ENCODE measurements around the gene ARHGEF7. TPM values are rescaled to one million over a fixed set of nuclear protein-coding genes. Genes with fewer than 3 reads are reported as not detected.
A peak's percentile ranks its signal among the peaks of the same experiment; 100 is the strongest.

Gene ARHGEF7
- total and polyA plus RNA-seq, 2 experiments from 2014 or later, result 23.6 to 58.9 TPM

DNA sequence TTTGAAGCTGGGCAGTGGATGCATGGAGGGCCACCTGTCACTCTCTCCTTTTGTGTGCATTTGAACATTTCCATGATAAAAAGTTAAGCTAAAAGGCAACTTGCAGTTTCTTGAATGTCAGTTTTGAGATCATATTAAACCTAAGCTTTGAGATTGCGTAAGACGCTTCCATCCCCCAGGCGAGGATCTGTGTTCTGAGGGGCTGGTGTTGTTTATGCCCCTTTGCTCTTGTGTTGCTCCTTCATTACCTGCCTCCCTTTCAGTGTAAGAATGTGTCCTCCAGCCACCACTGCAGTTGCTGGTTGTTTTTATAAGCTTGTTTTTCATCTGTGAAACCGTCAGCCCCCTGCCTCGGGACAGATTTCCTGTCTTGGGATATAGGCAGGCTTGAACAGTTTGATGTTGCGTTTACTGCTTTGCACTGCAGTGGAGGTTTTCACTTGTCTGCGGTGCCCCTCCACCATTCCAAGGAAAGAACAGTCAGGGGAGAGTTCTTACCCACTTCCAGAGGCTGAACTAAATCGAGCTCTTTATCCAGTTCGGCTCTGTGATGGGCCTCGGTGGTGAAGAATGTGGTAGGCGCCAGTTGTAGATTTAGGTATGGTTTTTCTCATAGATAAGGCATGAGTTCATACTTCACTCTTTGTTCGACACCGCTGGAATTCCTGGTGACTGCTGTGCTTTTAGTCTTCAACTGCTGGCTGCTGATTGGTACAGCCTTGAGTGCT is 96.8 kb downstream of the ARHGEF7 start:
- H3K27me3 ChIP-seq (ENCODE audit: insufficient read depth), result no peaks in the 10 kb centered on the region
- Mint-ChIP-seq H3K27me3 (ENCODE audit: insufficient read depth, low read depth, poor library complexity) (peaks cover 20% of the 10 kb centered on the region), H3K36me3 (ENCODE audit: low read depth) (peaks cover 4% of the 10 kb centered on the region; the same call in 1 of the 3 replicates), H3K27ac (peak overlapping the region; percentile 89), H3K9me3 (no peaks in the 10 kb centered on the region; the same call in 2 of the 3 replicates), H3K4me3 (peak overlapping the region; percentile 37), H3K4me1 (peaks cover 83% of the 10 kb centered on the region)
- H3K4me1 ChIP-seq (ENCODE audit: insufficient read depth), result peaks cover 59% of the 10 kb centered on the region
- no peak for TF ChIP-seq CREB1 (CRISPR knock-in tag; IDR thresholded peaks at IDR 0.05; ENCODE audit: low read depth)
- TF ChIP-seq, protein P1, sequence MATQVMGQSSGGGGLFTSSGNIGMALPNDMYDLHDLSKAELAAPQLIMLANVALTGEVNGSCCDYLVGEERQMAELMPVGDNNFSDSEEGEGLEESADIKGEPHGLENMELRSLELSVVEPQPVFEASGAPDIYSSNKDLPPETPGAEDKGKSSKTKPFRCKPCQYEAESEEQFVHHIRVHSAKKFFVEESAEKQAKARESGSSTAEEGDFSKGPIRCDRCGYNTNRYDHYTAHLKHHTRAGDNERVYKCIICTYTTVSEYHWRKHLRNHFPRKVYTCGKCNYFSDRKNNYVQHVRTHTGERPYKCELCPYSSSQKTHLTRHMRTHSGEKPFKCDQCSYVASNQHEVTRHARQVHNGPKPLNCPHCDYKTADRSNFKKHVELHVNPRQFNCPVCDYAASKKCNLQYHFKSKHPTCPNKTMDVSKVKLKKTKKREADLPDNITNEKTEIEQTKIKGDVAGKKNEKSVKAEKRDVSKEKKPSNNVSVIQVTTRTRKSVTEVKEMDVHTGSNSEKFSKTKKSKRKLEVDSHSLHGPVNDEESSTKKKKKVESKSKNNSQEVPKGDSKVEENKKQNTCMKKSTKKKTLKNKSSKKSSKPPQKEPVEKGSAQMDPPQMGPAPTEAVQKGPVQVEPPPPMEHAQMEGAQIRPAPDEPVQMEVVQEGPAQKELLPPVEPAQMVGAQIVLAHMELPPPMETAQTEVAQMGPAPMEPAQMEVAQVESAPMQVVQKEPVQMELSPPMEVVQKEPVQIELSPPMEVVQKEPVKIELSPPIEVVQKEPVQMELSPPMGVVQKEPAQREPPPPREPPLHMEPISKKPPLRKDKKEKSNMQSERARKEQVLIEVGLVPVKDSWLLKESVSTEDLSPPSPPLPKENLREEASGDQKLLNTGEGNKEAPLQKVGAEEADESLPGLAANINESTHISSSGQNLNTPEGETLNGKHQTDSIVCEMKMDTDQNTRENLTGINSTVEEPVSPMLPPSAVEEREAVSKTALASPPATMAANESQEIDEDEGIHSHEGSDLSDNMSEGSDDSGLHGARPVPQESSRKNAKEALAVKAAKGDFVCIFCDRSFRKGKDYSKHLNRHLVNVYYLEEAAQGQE (IDR thresholded peaks at IDR 0.05; ENCODE audit: unreplicated experiment), result no peak
- TF ChIP-seq STAT1 (IDR thresholded peaks at IDR 0.05; ENCODE audit: unreplicated experiment), result no peak
- TF ChIP-seq NANOG (IDR thresholded peaks at IDR 0.05; ENCODE audit: borderline replicate concordance), result no peak
- TF ChIP-seq EZH2phosphoT487 (IDR thresholded peaks at IDR 0.05; ENCODE audit: unreplicated experiment), result no peak
- TF ChIP-seq, protein P2, sequence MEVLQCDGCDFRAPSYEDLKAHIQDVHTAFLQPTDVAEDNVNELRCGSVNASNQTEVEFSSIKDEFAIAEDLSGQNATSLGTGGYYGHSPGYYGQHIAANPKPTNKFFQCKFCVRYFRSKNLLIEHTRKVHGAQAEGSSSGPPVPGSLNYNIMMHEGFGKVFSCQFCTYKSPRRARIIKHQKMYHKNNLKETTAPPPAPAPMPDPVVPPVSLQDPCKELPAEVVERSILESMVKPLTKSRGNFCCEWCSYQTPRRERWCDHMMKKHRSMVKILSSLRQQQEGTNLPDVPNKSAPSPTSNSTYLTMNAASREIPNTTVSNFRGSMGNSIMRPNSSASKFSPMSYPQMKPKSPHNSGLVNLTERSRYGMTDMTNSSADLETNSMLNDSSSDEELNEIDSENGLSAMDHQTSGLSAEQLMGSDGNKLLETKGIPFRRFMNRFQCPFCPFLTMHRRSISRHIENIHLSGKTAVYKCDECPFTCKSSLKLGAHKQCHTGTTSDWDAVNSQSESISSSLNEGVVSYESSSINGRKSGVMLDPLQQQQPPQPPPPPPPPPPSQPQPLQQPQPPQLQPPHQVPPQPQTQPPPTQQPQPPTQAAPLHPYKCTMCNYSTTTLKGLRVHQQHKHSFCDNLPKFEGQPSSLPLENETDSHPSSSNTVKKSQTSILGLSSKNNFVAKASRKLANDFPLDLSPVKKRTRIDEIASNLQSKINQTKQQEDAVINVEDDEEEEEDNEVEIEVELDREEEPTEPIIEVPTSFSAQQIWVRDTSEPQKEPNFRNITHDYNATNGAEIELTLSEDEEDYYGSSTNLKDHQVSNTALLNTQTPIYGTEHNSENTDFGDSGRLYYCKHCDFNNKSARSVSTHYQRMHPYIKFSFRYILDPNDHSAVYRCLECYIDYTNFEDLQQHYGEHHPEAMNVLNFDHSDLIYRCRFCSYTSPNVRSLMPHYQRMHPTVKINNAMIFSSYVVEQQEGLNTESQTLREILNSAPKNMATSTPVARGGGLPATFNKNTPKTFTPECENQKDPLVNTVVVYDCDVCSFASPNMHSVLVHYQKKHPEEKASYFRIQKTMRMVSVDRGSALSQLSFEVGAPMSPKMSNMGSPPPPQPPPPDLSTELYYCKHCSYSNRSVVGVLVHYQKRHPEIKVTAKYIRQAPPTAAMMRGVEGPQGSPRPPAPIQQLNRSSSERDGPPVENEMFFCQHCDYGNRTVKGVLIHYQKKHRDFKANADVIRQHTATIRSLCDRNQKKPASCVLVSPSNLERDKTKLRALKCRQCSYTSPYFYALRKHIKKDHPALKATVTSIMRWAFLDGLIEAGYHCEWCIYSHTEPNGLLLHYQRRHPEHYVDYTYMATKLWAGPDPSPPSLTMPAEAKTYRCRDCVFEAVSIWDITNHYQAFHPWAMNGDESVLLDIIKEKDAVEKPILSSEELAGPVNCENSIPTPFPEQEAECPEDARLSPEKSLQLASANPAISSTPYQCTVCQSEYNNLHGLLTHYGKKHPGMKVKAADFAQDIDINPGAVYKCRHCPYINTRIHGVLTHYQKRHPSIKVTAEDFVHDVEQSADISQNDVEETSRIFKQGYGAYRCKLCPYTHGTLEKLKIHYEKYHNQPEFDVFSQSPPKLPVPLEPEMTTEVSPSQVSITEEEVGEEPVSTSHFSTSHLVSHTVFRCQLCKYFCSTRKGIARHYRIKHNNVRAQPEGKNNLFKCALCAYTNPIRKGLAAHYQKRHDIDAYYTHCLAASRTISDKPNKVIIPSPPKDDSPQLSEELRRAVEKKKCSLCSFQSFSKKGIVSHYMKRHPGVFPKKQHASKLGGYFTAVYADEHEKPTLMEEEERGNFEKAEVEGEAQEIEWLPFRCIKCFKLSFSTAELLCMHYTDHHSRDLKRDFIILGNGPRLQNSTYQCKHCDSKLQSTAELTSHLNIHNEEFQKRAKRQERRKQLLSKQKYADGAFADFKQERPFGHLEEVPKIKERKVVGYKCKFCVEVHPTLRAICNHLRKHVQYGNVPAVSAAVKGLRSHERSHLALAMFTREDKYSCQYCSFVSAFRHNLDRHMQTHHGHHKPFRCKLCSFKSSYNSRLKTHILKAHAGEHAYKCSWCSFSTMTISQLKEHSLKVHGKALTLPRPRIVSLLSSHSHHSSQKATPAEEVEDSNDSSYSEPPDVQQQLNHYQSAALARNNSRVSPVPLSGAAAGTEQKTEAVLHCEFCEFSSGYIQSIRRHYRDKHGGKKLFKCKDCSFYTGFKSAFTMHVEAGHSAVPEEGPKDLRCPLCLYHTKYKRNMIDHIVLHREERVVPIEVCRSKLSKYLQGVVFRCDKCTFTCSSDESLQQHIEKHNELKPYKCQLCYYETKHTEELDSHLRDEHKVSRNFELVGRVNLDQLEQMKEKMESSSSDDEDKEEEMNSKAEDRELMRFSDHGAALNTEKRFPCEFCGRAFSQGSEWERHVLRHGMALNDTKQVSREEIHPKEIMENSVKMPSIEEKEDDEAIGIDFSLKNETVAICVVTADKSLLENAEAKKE (CRISPR knock-in tag; IDR thresholded peaks at IDR 0.05), result no peak
- TF ChIP-seq, protein P3, sequence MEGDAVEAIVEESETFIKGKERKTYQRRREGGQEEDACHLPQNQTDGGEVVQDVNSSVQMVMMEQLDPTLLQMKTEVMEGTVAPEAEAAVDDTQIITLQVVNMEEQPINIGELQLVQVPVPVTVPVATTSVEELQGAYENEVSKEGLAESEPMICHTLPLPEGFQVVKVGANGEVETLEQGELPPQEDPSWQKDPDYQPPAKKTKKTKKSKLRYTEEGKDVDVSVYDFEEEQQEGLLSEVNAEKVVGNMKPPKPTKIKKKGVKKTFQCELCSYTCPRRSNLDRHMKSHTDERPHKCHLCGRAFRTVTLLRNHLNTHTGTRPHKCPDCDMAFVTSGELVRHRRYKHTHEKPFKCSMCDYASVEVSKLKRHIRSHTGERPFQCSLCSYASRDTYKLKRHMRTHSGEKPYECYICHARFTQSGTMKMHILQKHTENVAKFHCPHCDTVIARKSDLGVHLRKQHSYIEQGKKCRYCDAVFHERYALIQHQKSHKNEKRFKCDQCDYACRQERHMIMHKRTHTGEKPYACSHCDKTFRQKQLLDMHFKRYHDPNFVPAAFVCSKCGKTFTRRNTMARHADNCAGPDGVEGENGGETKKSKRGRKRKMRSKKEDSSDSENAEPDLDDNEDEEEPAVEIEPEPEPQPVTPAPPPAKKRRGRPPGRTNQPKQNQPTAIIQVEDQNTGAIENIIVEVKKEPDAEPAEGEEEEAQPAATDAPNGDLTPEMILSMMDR (conservative IDR thresholded peaks at IDR 0.05; ENCODE audit: low read depth in 2 of 2), result no peak
- no peak for TF ChIP-seq EZH2 (IDR thresholded peaks at IDR 0.05; ENCODE audit: low read depth, unreplicated experiment)
- TF ChIP-seq ZNF114 (CRISPR knock-in tag; IDR thresholded peaks at IDR 0.05), result no peak
- TF ChIP-seq, protein P4, sequence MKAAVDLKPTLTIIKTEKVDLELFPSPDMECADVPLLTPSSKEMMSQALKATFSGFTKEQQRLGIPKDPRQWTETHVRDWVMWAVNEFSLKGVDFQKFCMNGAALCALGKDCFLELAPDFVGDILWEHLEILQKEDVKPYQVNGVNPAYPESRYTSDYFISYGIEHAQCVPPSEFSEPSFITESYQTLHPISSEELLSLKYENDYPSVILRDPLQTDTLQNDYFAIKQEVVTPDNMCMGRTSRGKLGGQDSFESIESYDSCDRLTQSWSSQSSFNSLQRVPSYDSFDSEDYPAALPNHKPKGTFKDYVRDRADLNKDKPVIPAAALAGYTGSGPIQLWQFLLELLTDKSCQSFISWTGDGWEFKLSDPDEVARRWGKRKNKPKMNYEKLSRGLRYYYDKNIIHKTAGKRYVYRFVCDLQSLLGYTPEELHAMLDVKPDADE (IDR thresholded peaks at IDR 0.05), result no peak
- no peak for TF ChIP-seq ZNF331 (CRISPR knock-in tag; IDR thresholded peaks at IDR 0.05; ENCODE audit: low read depth)
- TF ChIP-seq JUNB (IDR thresholded peaks at IDR 0.05; ENCODE audit: unreplicated experiment), result no peak
- no peak for TF ChIP-seq POLR2AphosphoS5 (IDR thresholded peaks at IDR 0.05; ENCODE audit: low read depth)
- peak overlapping the region; percentile 81 for H3K27ac ChIP-seq (ENCODE audit: low read depth)
- H2AFZ ChIP-seq, result no peak overlapping the region
- H3K9me2 ChIP-seq (ENCODE audit: insufficient read depth), result no peaks in the 10 kb centered on the region
- no peaks in the 10 kb centered on the region for H3K36me3 ChIP-seq (ENCODE audit: insufficient read depth)
- peak overlapping the region; percentile 2; the same call in 1 of the 2 replicates for H3K4me2 ChIP-seq
- peaks cover 4% of the 10 kb centered on the region for H4K20me1 ChIP-seq (replicated peaks; ENCODE audit: insufficient read depth)
- H3K79me2 ChIP-seq (replicated peaks; ENCODE audit: insufficient read depth), result peaks cover 87% of the 10 kb centered on the region
- no peak overlapping the region for H3K4me3 ChIP-seq
- H3F3A ChIP-seq (replicated peaks; ENCODE audit: low read depth), result no peaks in the 10 kb centered on the region
- ATAC-seq (peak; percentile 18), DNase-seq (ENCODE audit: low spot score) (peak; percentile 67)

All from GM23338 (cell line).